ENCODE measurements around the gene ERICH4. TPM values are rescaled to one million over a fixed set of nuclear protein-coding genes. Genes with fewer than 3 reads are reported as not detected.

Gene ERICH4
- total RNA-seq, 2 donors from 2014 or later = not detected

GRCh38 chr19:41492843-41493242 lies 49.9 kb downstream of the ERICH4 start:
- Histone ChIP-seq H3K9me3 (no peaks in the 10 kb centered on the region), H3K4me1 (replicated peaks) (no peaks in the 10 kb centered on the region), H3K27ac (no peak overlapping the region), H3K4me3 (no peak overlapping the region), H3K27me3 (replicated peaks; ENCODE audit: insufficient read depth) (no peaks in the 10 kb centered on the region), H3K36me3 (no peaks in the 10 kb centered on the region)
- TF ChIP-seq POLR2AphosphoS5 (IDR thresholded peaks at IDR 0.05) = no peak
- TF ChIP-seq CTCF (IDR thresholded peaks at IDR 0.05) = no peak
- no peak for TF ChIP-seq POLR2A (IDR thresholded peaks at IDR 0.05)
- DNase-seq (ENCODE audit: low spot score) = no peak
- WGBS = 87% methylated on average over 5 of the region's 5 CpGs
- intact Hi-C loops (cut with DNase I) = no loop called here

Small RNA genes lying within 50 kb of the gene (small RNA-seq; reads per million reads assigned to genes)
- gene RF00017 = 0 reads per million in 2 donors

Other genes starting within 250 kb of the ERICH4 start
- 1 to 10 TPM; 1.1 to 4.2 TPM for gene CYP2S1, start 249.9 kb upstream of the ERICH4 start, total RNA-seq
- gene AXL, start 223.9 kb upstream of the ERICH4 start, total RNA-seq = 100 to 1,000 TPM in 1 of 2 donors, 10 to 100 TPM in 1; 26.1 to 168 TPM
- 100 to 1,000 TPM; 133 to 183 TPM for gene HNRNPUL1, start 178.8 kb upstream of the ERICH4 start, total RNA-seq
- 10 to 100 TPM; 21.0 to 34.4 TPM for gene CCDC97, start 133.0 kb upstream of the ERICH4 start, total RNA-seq
- gene TGFB1, start 89.2 kb upstream of the ERICH4 start, total RNA-seq = 10 to 100 TPM in 1 of 2 donors, 1 to 10 TPM in 1; 9.7 to 32.4 TPM
- gene B9D2, start 79.0 kb upstream of the ERICH4 start, total RNA-seq = 10 to 100 TPM; 10.7 to 17.1 TPM
- 10 to 100 TPM; 15.7 to 19.7 TPM for gene TMEM91, start 66.6 kb upstream of the ERICH4 start, total RNA-seq
- gene EXOSC5, start 45.8 kb upstream of the ERICH4 start, total RNA-seq = 10 to 100 TPM; 29.6 to 34.0 TPM
- gene BCKDHA, start 45.3 kb upstream of the ERICH4 start, total RNA-seq = 10 to 100 TPM; 69.0 to 72.5 TPM
- 10 to 100 TPM in 1 of 2 donors, 1 to 10 TPM in 1; 9.4 to 11.6 TPM for gene B3GNT8, start 15.8 kb upstream of the ERICH4 start, total RNA-seq
- 10 to 100 TPM; 42.4 to 42.9 TPM for gene DMAC2, start 3.2 kb upstream of the ERICH4 start, total RNA-seq
- 1 to 10 TPM in 1 of 2 donors, not detected in 1; 1.5 TPM for gene CEACAM21, start 133.0 kb downstream of the ERICH4 start, total RNA-seq
- gene CEACAM4, start 183.9 kb downstream of the ERICH4 start, total RNA-seq = 1 to 10 TPM in 1 of 2 donors, under 1 TPM in 1; 0.59 to 1.0 TPM
- gene CEACAM7, start 245.1 kb downstream of the ERICH4 start, total RNA-seq = not detected